ENCODE results near the gene TASP1.

The TASP1 gene

GRCh38 chr20:13452470-13453124 is 186.1 kb downstream of the TASP1 start:
- H3K4me3 ChIP-seq (ENCODE audit: low read length), result no peak overlapping the region
- no peaks in the 10 kb centered on the region for H3K27me3 ChIP-seq (ENCODE audit: low read depth, low read length)
- H3K36me3 ChIP-seq (replicated peaks; ENCODE audit: low read depth, low read length), result no peaks in the 10 kb centered on the region
- H3K9ac ChIP-seq (ENCODE audit: low read length), result no peak overlapping the region
- no peak overlapping the region for H2AFZ ChIP-seq (ENCODE audit: low read depth, low read length)
- TF ChIP-seq EZH2phosphoT487 (IDR thresholded peaks at IDR 0.05; ENCODE audit: low read depth), result no peak
- no peak for TF ChIP-seq CTCF (IDR thresholded peaks at IDR 0.05; ENCODE audit: low read depth, low read length)
- H4K20me1 ChIP-seq (ENCODE audit: insufficient read depth, low read length), result no peaks in the 10 kb centered on the region
- no peaks in the 10 kb centered on the region for H3K9me3 ChIP-seq (ENCODE audit: insufficient read depth, low read length)
- H3K27ac ChIP-seq (ENCODE audit: low read length), result no peak overlapping the region
- H3K4me2 ChIP-seq (ENCODE audit: low read length), result no peak overlapping the region
- H3K4me1 ChIP-seq (ENCODE audit: low read length), result peaks cover 4% of the 10 kb centered on the region; the same call in 1 of the 2 replicates
- H3K79me2 ChIP-seq (ENCODE audit: low read length), result no peaks in the 10 kb centered on the region

- Histone ChIP-seq H4K20me1 (ENCODE audit: insufficient read depth, low read length) (no peaks in the 10 kb centered on the region), H3K36me3 (replicated peaks; ENCODE audit: low read depth, low read length) (no peaks in the 10 kb centered on the region), H3K27ac (ENCODE audit: low read length) (no peak overlapping the region), H3K9ac (ENCODE audit: low read length) (no peak overlapping the region), H2AFZ (ENCODE audit: low read depth, low read length) (no peak overlapping the region), H3K4me2 (ENCODE audit: low read length) (no peak overlapping the region), H3K9me3 (ENCODE audit: insufficient read depth, low read length) (no peaks in the 10 kb centered on the region), H3K79me2 (ENCODE audit: low read length) (no peaks in the 10 kb centered on the region), H3K4me1 (ENCODE audit: low read length) (peaks cover 4% of the 10 kb centered on the region; the same call in 1 of the 2 replicates), H3K27me3 (ENCODE audit: low read depth, low read length) (no peaks in the 10 kb centered on the region), H3K4me3 (ENCODE audit: low read length) (no peak overlapping the region)
- TF ChIP-seq CTCF (IDR thresholded peaks at IDR 0.05; ENCODE audit: low read depth, low read length) (no peak), EZH2phosphoT487 (IDR thresholded peaks at IDR 0.05; ENCODE audit: low read depth) (no peak)
These were observed 188.8 kb downstream of the TASP1 start for GRCh38 chr20:13449868-13450434.

GRCh38 chr20:13447385-13448180 is 191.1 kb downstream of the TASP1 start:
- TF ChIP-seq EZH2phosphoT487 (IDR thresholded peaks at IDR 0.05; ENCODE audit: low read depth), result no peak
- TF ChIP-seq CTCF (IDR thresholded peaks at IDR 0.05; ENCODE audit: low read depth, low read length), result no peak
- Histone ChIP-seq H3K4me1 (ENCODE audit: low read length) (peaks cover 7% of the 10 kb centered on the region; the same call in 1 of the 2 replicates), H4K20me1 (ENCODE audit: insufficient read depth, low read length) (no peaks in the 10 kb centered on the region), H3K9ac (ENCODE audit: low read length) (no peak overlapping the region), H3K27me3 (ENCODE audit: low read depth, low read length) (no peaks in the 10 kb centered on the region), H3K27ac (ENCODE audit: low read length) (no peak overlapping the region), H3K9me3 (ENCODE audit: insufficient read depth, low read length) (no peaks in the 10 kb centered on the region), H3K79me2 (ENCODE audit: low read length) (no peaks in the 10 kb centered on the region), H3K4me2 (ENCODE audit: low read length) (no peak overlapping the region), H3K4me3 (ENCODE audit: low read length) (no peak overlapping the region), H2AFZ (ENCODE audit: low read depth, low read length) (no peak overlapping the region), H3K36me3 (replicated peaks; ENCODE audit: low read depth, low read length) (no peaks in the 10 kb centered on the region)

- no peak for TF ChIP-seq CTCF (IDR thresholded peaks at IDR 0.05; ENCODE audit: low read depth, low read length)
- TF ChIP-seq EZH2phosphoT487 (IDR thresholded peaks at IDR 0.05; ENCODE audit: low read depth), result no peak
- Histone ChIP-seq H3K9ac (ENCODE audit: low read length) (no peak overlapping the region), H4K20me1 (ENCODE audit: insufficient read depth, low read length) (no peaks in the 10 kb centered on the region), H3K4me2 (ENCODE audit: low read length) (no peak overlapping the region), H3K9me3 (ENCODE audit: insufficient read depth, low read length) (peaks cover 5% of the 10 kb centered on the region; the same call in 1 of the 2 replicates), H3K79me2 (ENCODE audit: low read length) (no peaks in the 10 kb centered on the region), H3K4me3 (ENCODE audit: low read length) (no peak overlapping the region), H3K27me3 (ENCODE audit: low read depth, low read length) (no peaks in the 10 kb centered on the region), H3K36me3 (replicated peaks; ENCODE audit: low read depth, low read length) (no peaks in the 10 kb centered on the region), H2AFZ (ENCODE audit: low read depth, low read length) (no peak overlapping the region), H3K27ac (ENCODE audit: low read length) (no peak overlapping the region), H3K4me1 (ENCODE audit: low read length) (peaks cover 3% of the 10 kb centered on the region; the same call in 1 of the 2 replicates)
These were observed 195.0 kb downstream of the TASP1 start for GRCh38 chr20:13443690-13444089.

Data from OCI-LY3 (cell line).